Left lung (tissue), 10 donors: ENCODE data around the gene SMPD1. TPM values are rescaled to one million over a fixed set of nuclear protein-coding genes. Genes with fewer than 3 reads are reported as not detected.

Experiments used
- ATAC-seq: fragments of 200-7000 bp; cut with Tn5 transposase; one replicate; pipeline ENCODE4 v1.9.1; 2020; ENCODE audit warnings: moderate library complexity
- DNase-seq, 4 donors: peaks; one replicate each; pipeline ENCODE4 v3.0.0-alpha.2; 2013 to 2020
- H3K27ac ChIP-seq, 2 donors: fragments of 200-600 bp; sonication (generic) in 1 of 2; one replicate each; pipeline versions ENCODE4 v1.5.0 to v1.8.0; 2020 to 2021
- H3K27me3 ChIP-seq, 2 donors: fragments of 200-600 bp; sonication (generic) in 1 of 2; one replicate each; pipeline versions ENCODE4 v1.5.0 to v1.8.0; 2020 to 2021
- H3K36me3 ChIP-seq, 2 donors: fragments of 200-600 bp; sonication (generic) in 1 of 2; one replicate each; pipeline versions ENCODE4 v1.5.0 to v1.8.0; 2020 to 2021
- H3K4me1 ChIP-seq, 2 donors: fragments of 200-600 bp; one replicate each; pipeline ENCODE4 v1.8.0; 2021
- H3K4me3 ChIP-seq, 2 donors: fragments of 200-600 bp; sonication (generic) in 1 of 2; one replicate each; pipeline versions ENCODE4 v1.5.0 to v1.8.0; 2020 to 2021; ENCODE audit warnings: mild to moderate bottlenecking in 1 of 2
- H3K9me3 ChIP-seq, 2 donors: fragments of 200-600 bp; sonication (generic) in 1 of 2; one replicate each; pipeline versions ENCODE4 v1.5.0 to v1.8.0; 2020 to 2021
- CTCF ChIP-seq, 2 donors: fragments of 200-600 bp; sonication (generic) in 1 of 2; IDR thresholded peaks; one replicate each; pipeline versions ENCODE4 v1.5.0 to v1.8.0; 2021; ENCODE audit warnings: antibody characterized with exemption in 2 of 2
- intact Hi-C, 2 donors: fragments of 100-400 bp; cut with DNase I; formaldehyde crosslinking; loops; one replicate each; pipeline versions ENCODE4 v1.11.2 to v1.14.2; 2022
- polyA plus RNA-seq, 6 donors: library from polyadenylated mRNA; unstranded; fragments of 120-200 nt; gene quantifications; one replicate each; pipeline ENCODE4 v1.2.1, GENCODE V29; 2013; ENCODE audit not compliant: insufficient read length in 6 of 6
- total RNA-seq, 2 donors: library from RNA; stranded (reverse); fragmentation: NEBNext Ultra II Directional; extraction: Animal tissue kit (Norgen Biotek cat#: 25700); gene quantifications; one replicate each; pipeline ENCODE4 v1.2.1, GENCODE V29; 2021
- donor health status: DM: no; HTN: yes; CAD: no.
- donor health status: DM: no; HTN: no; CAD: no.

The SMPD1 gene
- total and polyA plus RNA-seq, 8 donors = 18.6 to 79.3 (median 24.1) TPM

DNA sequence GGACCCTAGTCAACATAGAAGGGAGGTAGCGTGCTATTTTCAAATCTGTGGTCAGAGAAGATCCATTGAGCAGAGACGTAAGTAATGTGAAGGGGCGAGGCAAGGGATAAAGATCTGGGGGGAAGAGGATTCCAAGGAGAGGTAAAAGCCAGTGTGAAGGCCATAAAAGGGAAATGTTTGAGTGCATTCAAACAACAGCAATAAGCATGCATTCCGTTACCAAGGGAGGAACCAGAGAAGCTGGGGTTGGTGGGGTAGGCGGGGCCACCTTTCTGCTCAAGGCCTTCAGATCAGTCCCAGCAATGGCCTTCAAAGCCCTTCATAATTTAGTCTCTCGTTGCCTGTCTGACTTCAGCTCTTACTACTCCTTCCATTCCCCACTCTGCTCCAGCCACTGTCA is 18.4 kb upstream of the SMPD1 start:
- Histone ChIP-seq H3K9me3 (no peaks in the 10 kb centered on the region), H3K27me3 (no peaks in the 10 kb centered on the region), H3K36me3 (no peaks in the 10 kb centered on the region), H3K4me3 (no peak overlapping the region), H3K27ac (no peak overlapping the region), H3K4me1 (no peaks in the 10 kb centered on the region)
- intact Hi-C loops = no loop called here
- TF ChIP-seq CTCF (IDR thresholded peaks at IDR 0.05) = no peak
- DNase-seq (no peak), ATAC-seq (no peak)

GRCh38 chr11:6377902-6378639 is 12.2 kb upstream of the SMPD1 start:
- Histone ChIP-seq H3K27ac (peak overlapping the region in 1 of 2 donors; percentile 71), H3K4me1 (peaks cover 0 to 15% of the 10 kb centered on the region in 2 donors), H3K4me3 (no peak overlapping the region), H3K27me3 (no peaks in the 10 kb centered on the region), H3K9me3 (no peaks in the 10 kb centered on the region), H3K36me3 (no peaks in the 10 kb centered on the region)
- intact Hi-C loops = no loop called here
- TF ChIP-seq CTCF (IDR thresholded peaks at IDR 0.05) = no peak
- DNase-seq = no peak
- ATAC-seq = peak; percentile 38

GRCh38 chr11:6378640-6378989 is 11.7 kb upstream of the SMPD1 start:
- no peaks in the 10 kb centered on the region for H3K9me3 ChIP-seq
- H3K27me3 ChIP-seq = no peaks in the 10 kb centered on the region
- peak; percentile 35 for ATAC-seq
- no peak overlapping the region for H3K4me3 ChIP-seq
- no peak for DNase-seq
- peak overlapping the region in 1 of 2 donors; percentile 71 for H3K27ac ChIP-seq
- H3K4me1 ChIP-seq = peaks cover 0 to 15% of the 10 kb centered on the region in 2 donors
- intact Hi-C loops = no loop called here
- TF ChIP-seq CTCF (IDR thresholded peaks at IDR 0.05) = no peak
- H3K36me3 ChIP-seq = no peaks in the 10 kb centered on the region

- no peak overlapping the region for H3K27ac ChIP-seq
- ATAC-seq (no peak), DNase-seq (no peak)
- no peaks in the 10 kb centered on the region for H3K36me3 ChIP-seq
- intact Hi-C loops = loop anchor here in 1 of 2 donors (10.0 kb wide), 1 partner anchor 210 kb away; no protein-coding TSS in a partner anchor
- no peaks in the 10 kb centered on the region for H3K9me3 ChIP-seq
- no peak for TF ChIP-seq CTCF (IDR thresholded peaks at IDR 0.05)
- no peak overlapping the region for H3K4me3 ChIP-seq
- H3K27me3 ChIP-seq = no peaks in the 10 kb centered on the region
- H3K4me1 ChIP-seq = peaks cover 5 to 22% of the 10 kb centered on the region in 2 donors
These were observed 5.1 kb upstream of the SMPD1 start for GRCh38 chr11:6385046-6385777.
